Kidney epithelial cell (primary cell): ENCODE results near the gene LAMA4. TPM values are rescaled to one million over a fixed set of nuclear protein-coding genes. Genes with fewer than 3 reads are reported as not detected.

Experiments used
- DNase-seq: peaks from one replicate; pipeline ENCODE4 v3.0.0-alpha.2; 2010; ENCODE audit warnings: low read depth
- H3K27me3 ChIP-seq: 2 replicates; pipeline ENCODE4 v1.6.0; 2011; ENCODE audit warnings: low read length; ENCODE audit not compliant: control insufficient read depth, insufficient read depth
- H3K36me3 ChIP-seq: 2 replicates; pipeline ENCODE4 v1.5.1; 2011; ENCODE audit warnings: low read length; ENCODE audit not compliant: control insufficient read depth, insufficient read depth
- H3K4me3 ChIP-seq: 2 replicates; pipeline ENCODE4 v1.5.1; 2011; ENCODE audit warnings: low read depth, mild to moderate bottlenecking, control low read depth, low read length
- CTCF ChIP-seq: IDR thresholded peaks from 2 replicates; pipeline ENCODE4 v1.5.1; 2011; ENCODE audit warnings: mild to moderate bottlenecking, moderate library complexity, low read length, control low read depth, inconsistent platforms; ENCODE audit not compliant: insufficient read depth, poor library complexity, severe bottlenecking
- total RNA-seq: library from RNA; depleted of rRNA; stranded (reverse); fragments of >200 nt; gene quantifications from 2 replicates; pipeline ENCODE4 v1.2.3, GENCODE V29; 2015

LAMA4 gene
- total RNA-seq, 1 donor from 2014 or later, result 5.6 TPM

- TF ChIP-seq CTCF, result no peak
- Histone ChIP-seq H3K36me3 (no peaks in the 10 kb centered on the region), H3K4me3 (no peak overlapping the region), H3K27me3 (no peaks in the 10 kb centered on the region)
- no peak for DNase-seq
Observed at GRCh38 chr6:112193535-112194051, 60.8 kb downstream of the LAMA4 start.

- no peak for TF ChIP-seq CTCF
- no peak for DNase-seq
- Histone ChIP-seq H3K27me3 (no peaks in the 10 kb centered on the region), H3K4me3 (no peak overlapping the region), H3K36me3 (no peaks in the 10 kb centered on the region)
Observed at GRCh38 chr6:112193117-112193516, 61.2 kb downstream of the LAMA4 start.

GRCh38 chr6:112191509-112192020, 62.8 kb downstream of the LAMA4 start:
- no peaks in the 10 kb centered on the region for H3K36me3 ChIP-seq
- DNase-seq, result no peak
- H3K27me3 ChIP-seq, result no peaks in the 10 kb centered on the region
- no peak for TF ChIP-seq CTCF
- no peak overlapping the region for H3K4me3 ChIP-seq

- Histone ChIP-seq H3K36me3 (no peaks in the 10 kb centered on the region), H3K27me3 (no peaks in the 10 kb centered on the region)
- TF ChIP-seq CTCF, result no peak
Observed at GRCh38 chr6:112190164-112190563, 64.2 kb downstream of the LAMA4 start.

GRCh38 chr6:112189494-112189893, 64.9 kb downstream of the LAMA4 start:
- no peak for DNase-seq
- no peaks in the 10 kb centered on the region for H3K27me3 ChIP-seq

More at GRCh38 chr6:112190164-112190563, 64.2 kb downstream of the LAMA4 start:
- no peak for DNase-seq
- H3K4me3 ChIP-seq, result no peak overlapping the region

More at GRCh38 chr6:112189494-112189893, 64.9 kb downstream of the LAMA4 start:
- no peak for TF ChIP-seq CTCF
- Histone ChIP-seq H3K4me3 (no peak overlapping the region), H3K36me3 (no peaks in the 10 kb centered on the region)
